ENCODE results near the gene GSTM3. TPM values are rescaled to one million over a fixed set of nuclear protein-coding genes. Genes with fewer than 3 reads are reported as not detected.

Gene GSTM3
- polyA plus RNA-seq, 1 donor = 132 TPM

- DNase-seq = no peak
- no peaks in the 10 kb centered on the region for H3K9me3 ChIP-seq (ENCODE audit: control insufficient read depth, low read depth, low read length)
- H3K4me3 ChIP-seq (ENCODE audit: low read length) = no peak overlapping the region
- H3K36me3 ChIP-seq (ENCODE audit: control insufficient read depth, insufficient read depth, low read length) = no peaks in the 10 kb centered on the region
- H3K27me3 ChIP-seq (ENCODE audit: control insufficient read depth, insufficient read depth, low read length) = no peaks in the 10 kb centered on the region
- 100% methylated on average over 1 of the region's 4 CpGs for WGBS (ENCODE audit: insufficient coverage, low lambda C conversion rate)
- no peak overlapping the region for H3K27ac ChIP-seq (ENCODE audit: low read length)
- H3K4me1 ChIP-seq (ENCODE audit: control insufficient read depth, insufficient read depth, low read length) = peaks cover 17% of the 10 kb centered on the region
These were observed 15.3 kb downstream of the GSTM3 start for GRCh38 chr1:109725510-109725909.

- H3K4me1 ChIP-seq (ENCODE audit: control insufficient read depth, insufficient read depth, low read length) = peaks cover 17% of the 10 kb centered on the region
- no peaks in the 10 kb centered on the region for H3K36me3 ChIP-seq (ENCODE audit: control insufficient read depth, insufficient read depth, low read length)
- WGBS (ENCODE audit: insufficient coverage, low lambda C conversion rate) = no CpG with 5 or more reads among the region's 5 CpGs
- H3K27ac ChIP-seq (ENCODE audit: low read length) = no peak overlapping the region
- H3K27me3 ChIP-seq (ENCODE audit: control insufficient read depth, insufficient read depth, low read length) = no peaks in the 10 kb centered on the region
- no peak for DNase-seq
- H3K9me3 ChIP-seq (ENCODE audit: control insufficient read depth, low read depth, low read length) = no peaks in the 10 kb centered on the region
- H3K4me3 ChIP-seq (ENCODE audit: low read length) = no peak overlapping the region
These were observed 15.9 kb downstream of the GSTM3 start for GRCh38 chr1:109724933-109725332.

DNA sequence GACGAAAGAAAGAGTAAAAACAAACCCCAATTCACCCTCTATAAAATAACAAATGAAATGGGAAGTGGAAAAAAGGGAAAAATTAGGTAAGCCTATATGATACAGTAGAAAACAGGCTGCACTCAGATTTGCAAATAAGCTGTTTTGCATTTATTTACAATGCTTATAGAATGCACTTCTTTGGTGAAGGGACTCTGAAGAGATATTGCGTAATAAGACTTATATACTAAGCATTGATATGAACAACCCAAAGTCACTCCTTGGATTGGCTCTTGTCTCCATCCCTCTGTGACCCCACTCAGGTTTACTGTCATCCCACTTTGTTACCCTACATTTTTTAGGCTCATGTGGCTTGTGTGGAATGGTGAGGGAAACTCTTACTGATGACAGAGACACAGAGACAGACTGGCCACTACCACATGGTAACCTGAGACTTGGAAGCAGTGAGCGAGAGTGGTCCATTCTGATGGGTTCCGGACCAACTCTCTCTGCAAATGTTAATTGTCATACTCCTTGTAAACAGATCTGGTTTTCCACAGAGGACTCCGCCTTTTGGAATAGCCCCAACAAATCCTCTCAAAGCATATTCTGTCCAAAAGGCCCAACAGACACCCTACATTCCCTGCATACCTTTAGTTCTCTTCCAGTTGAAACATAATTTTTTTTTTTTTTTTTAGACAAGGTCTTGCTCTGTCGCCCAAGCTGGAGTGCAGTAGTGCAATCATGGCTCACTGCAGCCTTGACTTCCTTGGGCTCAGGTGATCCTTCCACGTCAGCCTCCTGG, 17.7 kb downstream of the GSTM3 start:
- H3K4me3 ChIP-seq (ENCODE audit: low read length) = no peak overlapping the region
- DNase-seq = no peak
- WGBS (ENCODE audit: insufficient coverage, low lambda C conversion rate) = 100% methylated on average over 1 of the region's 7 CpGs
- no peaks in the 10 kb centered on the region for H3K27me3 ChIP-seq (ENCODE audit: control insufficient read depth, insufficient read depth, low read length)
- no peaks in the 10 kb centered on the region for H3K9me3 ChIP-seq (ENCODE audit: control insufficient read depth, low read depth, low read length)
- H3K27ac ChIP-seq (ENCODE audit: low read length) = no peak overlapping the region
- peaks cover 5% of the 10 kb centered on the region for H3K4me1 ChIP-seq (ENCODE audit: control insufficient read depth, insufficient read depth, low read length)
- no peaks in the 10 kb centered on the region for H3K36me3 ChIP-seq (ENCODE audit: control insufficient read depth, insufficient read depth, low read length)

DNA sequence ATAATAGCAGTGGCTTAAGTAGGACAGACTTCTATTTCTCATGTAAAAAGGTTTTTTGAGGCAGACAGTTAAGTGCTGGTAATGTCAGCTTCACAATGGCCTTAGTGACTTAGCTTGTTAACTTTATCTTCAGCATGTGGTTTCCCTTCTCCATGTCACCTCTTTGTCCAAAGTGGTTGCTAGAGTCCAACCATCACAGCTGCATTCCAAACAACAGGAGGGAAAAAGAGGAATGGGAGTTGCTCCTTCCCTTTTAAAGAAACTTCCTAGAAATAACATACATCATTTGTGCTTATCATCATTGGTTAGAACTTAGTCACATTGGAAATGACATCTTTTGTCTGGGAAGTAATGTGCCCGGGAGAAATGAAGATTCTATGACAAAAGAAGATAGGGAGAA, 18.9 kb downstream of the GSTM3 start:
- no peak for DNase-seq
- Histone ChIP-seq H3K27me3 (ENCODE audit: control insufficient read depth, insufficient read depth, low read length) (no peaks in the 10 kb centered on the region), H3K4me3 (ENCODE audit: low read length) (no peak overlapping the region), H3K9me3 (ENCODE audit: control insufficient read depth, low read depth, low read length) (no peaks in the 10 kb centered on the region), H3K4me1 (ENCODE audit: control insufficient read depth, insufficient read depth, low read length) (peaks cover 5% of the 10 kb centered on the region), H3K27ac (ENCODE audit: low read length) (peak overlapping the region; percentile 12), H3K36me3 (ENCODE audit: control insufficient read depth, insufficient read depth, low read length) (no peaks in the 10 kb centered on the region)
- 100% methylated on average over 1 of the region's 1 CpG for WGBS (ENCODE audit: insufficient coverage, low lambda C conversion rate)

DNA sequence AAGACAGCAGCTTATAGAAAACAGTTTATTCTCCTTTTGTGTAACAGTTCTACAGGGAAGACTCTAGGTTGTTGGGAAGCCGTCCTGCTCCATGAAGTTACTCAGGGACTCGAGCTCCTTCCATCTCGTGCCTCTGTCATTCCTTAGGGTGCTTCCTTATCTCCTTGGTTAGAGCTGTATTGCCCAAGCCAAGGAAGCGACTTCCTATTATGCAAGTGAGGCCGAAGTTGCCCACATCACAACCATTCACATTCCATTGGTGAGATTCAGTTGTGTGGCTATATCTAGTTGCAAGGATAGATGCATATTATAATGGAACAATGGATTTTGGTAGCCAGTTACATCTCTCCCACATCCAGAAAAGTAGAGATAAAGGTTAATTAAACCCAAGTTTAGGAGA, 19.8 kb downstream of the GSTM3 start:
- Histone ChIP-seq H3K9me3 (ENCODE audit: control insufficient read depth, low read depth, low read length) (no peaks in the 10 kb centered on the region), H3K4me3 (ENCODE audit: low read length) (no peak overlapping the region), H3K4me1 (ENCODE audit: control insufficient read depth, insufficient read depth, low read length) (peaks cover 5% of the 10 kb centered on the region), H3K27ac (ENCODE audit: low read length) (peak overlapping the region; percentile 41), H3K27me3 (ENCODE audit: control insufficient read depth, insufficient read depth, low read length) (no peaks in the 10 kb centered on the region), H3K36me3 (ENCODE audit: control insufficient read depth, insufficient read depth, low read length) (no peaks in the 10 kb centered on the region)
- no CpG with 5 or more reads among the region's 5 CpGs for WGBS (ENCODE audit: insufficient coverage, low lambda C conversion rate)
- DNase-seq = peak; percentile 79 to 81

GRCh38 chr1:109719337-109719837, 21.5 kb downstream of the GSTM3 start:
- DNase-seq = no peak
- WGBS (ENCODE audit: insufficient coverage, low lambda C conversion rate) = 86% methylated on average over 1 of the region's 5 CpGs
- peaks cover 5% of the 10 kb centered on the region for H3K4me1 ChIP-seq (ENCODE audit: control insufficient read depth, insufficient read depth, low read length)
- no peak overlapping the region for H3K4me3 ChIP-seq (ENCODE audit: low read length)
- H3K9me3 ChIP-seq (ENCODE audit: control insufficient read depth, low read depth, low read length) = no peaks in the 10 kb centered on the region
- no peaks in the 10 kb centered on the region for H3K27me3 ChIP-seq (ENCODE audit: control insufficient read depth, insufficient read depth, low read length)
- no peak overlapping the region for H3K27ac ChIP-seq (ENCODE audit: low read length)
- H3K36me3 ChIP-seq (ENCODE audit: control insufficient read depth, insufficient read depth, low read length) = no peaks in the 10 kb centered on the region

- Histone ChIP-seq H3K27ac (ENCODE audit: low read length) (no peak overlapping the region), H3K36me3 (ENCODE audit: control insufficient read depth, insufficient read depth, low read length) (no peaks in the 10 kb centered on the region), H3K4me3 (ENCODE audit: low read length) (no peak overlapping the region), H3K27me3 (ENCODE audit: control insufficient read depth, insufficient read depth, low read length) (no peaks in the 10 kb centered on the region), H3K4me1 (ENCODE audit: control insufficient read depth, insufficient read depth, low read length) (peaks cover 5% of the 10 kb centered on the region), H3K9me3 (ENCODE audit: control insufficient read depth, low read depth, low read length) (no peaks in the 10 kb centered on the region)
- no CpG with 5 or more reads among the region's 2 CpGs for WGBS (ENCODE audit: insufficient coverage, low lambda C conversion rate)
- peak; percentile 31 to 38 for DNase-seq
These were observed 22.3 kb downstream of the GSTM3 start for GRCh38 chr1:109718495-109718894.

GRCh38 chr1:109717729-109718128, 23.1 kb downstream of the GSTM3 start:
- no peak overlapping the region for H3K4me3 ChIP-seq (ENCODE audit: low read length)
- no peak for DNase-seq
- no peaks in the 10 kb centered on the region for H3K27me3 ChIP-seq (ENCODE audit: control insufficient read depth, insufficient read depth, low read length)
- no peak overlapping the region for H3K27ac ChIP-seq (ENCODE audit: low read length)
- peaks cover 5% of the 10 kb centered on the region for H3K4me1 ChIP-seq (ENCODE audit: control insufficient read depth, insufficient read depth, low read length)
- H3K9me3 ChIP-seq (ENCODE audit: control insufficient read depth, low read depth, low read length) = no peaks in the 10 kb centered on the region
- no peaks in the 10 kb centered on the region for H3K36me3 ChIP-seq (ENCODE audit: control insufficient read depth, insufficient read depth, low read length)
- whole genome bisulfite sequencing (ENCODE audit: insufficient coverage, low lambda C conversion rate) = 100% methylated on average over 1 of the region's 5 CpGs

DNA sequence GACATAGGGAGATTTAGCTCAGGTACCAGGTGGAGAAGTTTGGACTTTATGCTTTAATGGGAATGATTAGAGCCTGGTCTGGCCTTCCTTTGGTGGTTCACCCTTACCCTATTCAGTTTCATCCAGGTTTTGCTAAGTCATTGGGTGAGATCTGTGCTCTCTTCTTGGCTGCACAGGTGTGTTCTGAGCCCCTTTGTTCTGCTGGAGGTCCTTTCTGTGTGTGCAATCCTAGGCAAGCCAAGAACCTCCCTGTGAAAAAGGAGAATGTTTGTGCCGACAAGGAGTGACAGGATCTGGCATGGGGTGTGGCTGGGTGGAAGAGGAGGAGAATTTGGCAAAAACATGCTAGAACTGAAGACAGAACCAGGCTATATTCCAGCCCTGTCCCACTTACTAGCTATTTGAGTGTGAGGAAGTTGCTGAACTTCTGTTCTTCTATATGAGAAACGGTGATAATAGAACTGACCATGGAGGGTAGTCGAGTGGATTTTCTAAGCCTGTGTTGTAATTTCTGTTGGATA, 24.2 kb downstream of the GSTM3 start:
- peak in 1 of 2 donors; percentile 1 for DNase-seq
- Histone ChIP-seq H3K36me3 (ENCODE audit: control insufficient read depth, insufficient read depth, low read length) (no peaks in the 10 kb centered on the region), H3K9me3 (ENCODE audit: control insufficient read depth, low read depth, low read length) (no peaks in the 10 kb centered on the region), H3K4me1 (ENCODE audit: control insufficient read depth, insufficient read depth, low read length) (peaks cover 5% of the 10 kb centered on the region), H3K27me3 (ENCODE audit: control insufficient read depth, insufficient read depth, low read length) (no peaks in the 10 kb centered on the region), H3K4me3 (ENCODE audit: low read length) (no peak overlapping the region), H3K27ac (ENCODE audit: low read length) (no peak overlapping the region)
- WGBS (ENCODE audit: insufficient coverage, low lambda C conversion rate) = no CpG with 5 or more reads among the region's 3 CpGs

GRCh38 chr1:109716121-109716520, 24.7 kb downstream of the GSTM3 start:
- no peak overlapping the region for H3K27ac ChIP-seq (ENCODE audit: low read length)
- no peaks in the 10 kb centered on the region for H3K27me3 ChIP-seq (ENCODE audit: control insufficient read depth, insufficient read depth, low read length)
- H3K9me3 ChIP-seq (ENCODE audit: control insufficient read depth, low read depth, low read length) = no peaks in the 10 kb centered on the region
- no peaks in the 10 kb centered on the region for H3K36me3 ChIP-seq (ENCODE audit: control insufficient read depth, insufficient read depth, low read length)
- H3K4me3 ChIP-seq (ENCODE audit: low read length) = no peak overlapping the region
- H3K4me1 ChIP-seq (ENCODE audit: control insufficient read depth, insufficient read depth, low read length) = peaks cover 5% of the 10 kb centered on the region
- peak in 1 of 2 donors; percentile 0 for DNase-seq
- WGBS (ENCODE audit: insufficient coverage, low lambda C conversion rate) = no CpG with 5 or more reads among the region's 3 CpGs
